Fibroblast of skin of scalp (primary cell): ENCODE data around the gene RBFA. TPM values are rescaled to one million over a fixed set of nuclear protein-coding genes. Genes with fewer than 3 reads are reported as not detected.
"Not testable (repeated sequence)": the region's sequence is repeated elsewhere in the genome, so short reads cannot be mapped to it uniquely, and the experiment has no call there.

Source experiments
- DNase-seq: peaks from one replicate; pipeline ENCODE4 v3.0.0-alpha.2; 2013
- polyA plus RNA-seq, 2 experiments: library from polyadenylated mRNA; unstranded; fragments of 120-200 nt; gene quantifications; one replicate each; pipeline ENCODE4 v1.2.1, GENCODE V29; 2013; ENCODE audit not compliant: insufficient read length in 2 of 2

Gene RBFA
- polyA plus RNA-seq (2013, experiment 1 of 2; ENCODE audit: insufficient read length): 27.8 TPM
- 26.9 TPM for polyA plus RNA-seq (2013, experiment 2 of 2; ENCODE audit: insufficient read length)

GRCh38 chr18:80034068-80034851 lies at the start of gene RBFA:
TSS of gene RBFA (plus strand) at chr18:80034434. CDS start at chr18:80034496, 62 bp downstream.
- peak; percentile 99 for DNase-seq

- no peak for DNase-seq
Observed at GRCh38 chr18:79985172-79985571, 49.1 kb upstream of the RBFA start.

- DNase-seq: no peak
Observed at GRCh38 chr18:79986726-79987125, 47.5 kb upstream of the RBFA start.

- no peak for DNase-seq
Observed at GRCh38 chr18:79987566-79987965, 46.7 kb upstream of the RBFA start.

- DNase-seq: peak; percentile 43
Observed at GRCh38 chr18:79988071-79988450, 46.2 kb upstream of the RBFA start.

- DNase-seq: peak; percentile 91
Observed at GRCh38 chr18:79988451-79989194, 45.6 kb upstream of the RBFA start, which contains the start of gene TXNL4A. TSS of gene TXNL4A (minus strand) at chr18:79988563. CDS start at chr18:79988392, 171 bp downstream.

- DNase-seq: no peak
Observed at GRCh38 chr18:79989195-79989497, 45.1 kb upstream of the RBFA start.

GRCh38 chr18:79991494-79991893 lies 42.7 kb upstream of the RBFA start:
- peak; percentile 12 for DNase-seq

- DNase-seq: not testable (repeated sequence)
Observed at GRCh38 chr18:79999701-80000100, 34.5 kb upstream of the RBFA start.

- DNase-seq: no peak
Observed at GRCh38 chr18:80000877-80001276, 33.4 kb upstream of the RBFA start.

GRCh38 chr18:80002468-80002867 lies 31.8 kb upstream of the RBFA start:
- DNase-seq: no peak

GRCh38 chr18:80004600-80005342 lies 29.5 kb upstream of the RBFA start:
- no peak for DNase-seq

- no peak for DNase-seq
Observed at GRCh38 chr18:80006724-80007123, 27.5 kb upstream of the RBFA start.

- DNase-seq: peak; percentile 94
Observed at GRCh38 chr18:80009661-80010550, 24.3 kb upstream of the RBFA start.

- DNase-seq: no peak
Observed at GRCh38 chr18:80010551-80010906, 23.7 kb upstream of the RBFA start.

- not testable (repeated sequence) for DNase-seq
Observed at GRCh38 chr18:80011496-80012137, 22.6 kb upstream of the RBFA start.

GRCh38 chr18:80012714-80013113 lies 21.5 kb upstream of the RBFA start:
- DNase-seq: no peak

- peak; percentile 24 for DNase-seq
Observed at GRCh38 chr18:80022613-80023012, 11.6 kb upstream of the RBFA start.

- DNase-seq: no peak
Observed at GRCh38 chr18:80023173-80023572, 11.1 kb upstream of the RBFA start.

- no peak for DNase-seq
Observed at GRCh38 chr18:80026363-80026762, 7.9 kb upstream of the RBFA start.

- DNase-seq: peak; percentile 72
Observed at GRCh38 chr18:80027719-80028118, 6.5 kb upstream of the RBFA start.

GRCh38 chr18:80029690-80030089 lies 4.5 kb upstream of the RBFA start:
- DNase-seq: no peak
